HG03196 (cell line): ENCODE data around the gene PRICKLE1.
"Not testable (repeated sequence)": the region's sequence is repeated elsewhere in the genome, so short reads cannot be mapped to it uniquely, and the experiment has no call there.

Source experiments
- ATAC-seq: cut with Tn5 transposase; IDR thresholded peaks from one replicate; pipeline ENCODE4 v1.9.1; 2021; ENCODE audit not compliant: unreplicated experiment

The PRICKLE1 gene

DNA sequence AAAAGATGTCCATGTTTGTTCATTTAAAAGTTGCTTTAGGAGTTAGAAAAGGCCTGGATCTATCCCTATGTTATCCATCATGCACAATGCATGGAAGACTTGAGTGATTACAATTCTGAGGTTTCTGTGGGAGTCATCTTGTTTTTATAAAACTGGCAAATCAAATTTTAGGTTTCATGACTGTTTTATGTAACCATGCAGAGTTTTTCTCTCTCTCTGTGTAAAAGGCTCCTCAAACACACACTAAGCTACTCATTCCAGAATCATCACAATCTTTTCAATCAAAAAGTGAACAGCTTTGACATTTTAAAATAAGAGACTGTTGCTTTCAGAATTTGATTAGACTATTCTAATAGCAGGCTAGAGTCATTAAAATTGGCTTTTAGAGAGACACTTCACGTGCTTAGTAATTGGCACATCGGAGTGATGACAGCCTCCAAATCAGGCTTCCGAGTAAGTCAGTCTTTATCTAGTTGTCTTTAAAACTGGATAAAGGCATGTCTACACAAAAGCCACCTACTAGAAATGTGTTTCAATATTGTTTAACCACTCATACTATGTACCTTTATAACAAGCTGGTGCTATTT, 31.9 kb downstream of the PRICKLE1 start:
- ATAC-seq, result no peak

DNA sequence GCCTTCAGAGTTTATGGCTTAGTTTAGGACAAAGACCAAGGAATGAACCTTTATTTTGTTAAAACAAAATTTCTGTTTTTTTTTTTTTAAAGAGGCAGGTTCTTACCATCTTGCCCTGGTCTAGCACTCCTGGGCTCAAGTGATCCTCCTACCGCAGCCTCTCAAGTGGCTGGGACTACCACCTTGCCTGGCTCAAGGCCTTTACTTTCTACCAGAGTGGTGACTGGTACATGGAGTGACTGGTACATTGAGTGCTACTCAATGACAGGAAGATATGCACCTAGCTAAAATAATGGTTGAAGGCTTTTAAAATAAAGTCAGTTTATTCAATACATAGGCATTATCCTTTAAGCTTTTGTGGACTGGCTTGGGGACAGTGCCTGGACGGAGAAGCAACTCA, 32.6 kb downstream of the PRICKLE1 start:
- no peak for ATAC-seq

DNA sequence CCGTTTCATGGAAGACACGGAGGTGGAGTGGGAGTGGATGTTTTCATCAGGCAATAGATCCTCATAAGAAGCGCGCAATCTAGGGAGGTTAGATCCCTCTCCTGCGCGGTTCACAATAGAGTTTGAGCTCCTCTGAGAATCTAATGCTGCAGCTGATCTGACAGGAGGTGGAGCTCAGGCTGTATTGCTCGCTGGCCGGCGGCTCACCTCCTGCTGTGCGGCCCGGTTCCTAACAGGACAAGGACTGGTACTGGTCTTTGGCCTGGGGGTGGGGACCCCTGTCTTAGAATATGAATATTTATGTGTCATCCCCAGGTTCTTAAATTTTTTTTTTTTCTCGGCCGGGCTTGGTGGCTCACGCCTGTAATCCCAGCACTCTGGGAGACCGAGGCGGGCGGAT, 36.7 kb downstream of the PRICKLE1 start:
- no peak for ATAC-seq

DNA sequence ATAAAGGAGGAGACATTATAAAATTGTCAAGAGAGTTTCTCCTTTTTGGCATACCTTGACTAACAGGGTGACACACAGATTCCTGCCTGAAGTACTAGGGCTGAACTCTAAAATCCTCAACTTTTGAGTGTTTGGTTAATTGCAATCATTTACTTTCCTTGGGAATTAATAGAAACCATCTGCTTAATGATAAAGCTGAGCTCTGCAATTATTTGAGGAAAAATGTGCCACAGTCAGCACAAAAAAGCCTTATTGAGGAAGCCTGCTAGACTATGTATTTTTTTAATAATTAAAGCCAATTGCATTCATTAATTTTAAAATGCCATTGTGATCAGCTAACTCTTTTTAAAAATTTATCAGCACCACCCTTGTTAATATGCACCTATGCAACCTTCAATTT, 38.7 kb downstream of the PRICKLE1 start:
- no peak for ATAC-seq

DNA sequence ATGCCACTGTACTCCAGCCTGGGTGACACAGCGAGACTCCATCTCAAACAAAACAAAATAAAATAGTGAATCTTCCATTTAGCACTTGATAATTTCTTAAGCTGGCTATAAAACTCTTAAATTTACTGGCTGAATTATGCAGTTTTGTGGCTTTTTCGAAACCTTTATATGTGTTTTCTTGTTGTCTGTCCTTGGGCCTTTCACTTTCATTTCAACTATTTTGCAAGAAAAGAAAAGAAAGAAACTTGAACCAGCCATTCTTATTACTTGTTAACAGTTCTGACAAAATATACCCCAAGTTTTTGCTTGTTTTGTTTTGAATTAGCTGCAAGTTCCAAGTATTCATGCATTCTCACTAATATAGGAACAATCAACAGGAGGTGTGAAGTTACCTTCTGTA, 42.8 kb downstream of the PRICKLE1 start:
- ATAC-seq, result no peak

DNA sequence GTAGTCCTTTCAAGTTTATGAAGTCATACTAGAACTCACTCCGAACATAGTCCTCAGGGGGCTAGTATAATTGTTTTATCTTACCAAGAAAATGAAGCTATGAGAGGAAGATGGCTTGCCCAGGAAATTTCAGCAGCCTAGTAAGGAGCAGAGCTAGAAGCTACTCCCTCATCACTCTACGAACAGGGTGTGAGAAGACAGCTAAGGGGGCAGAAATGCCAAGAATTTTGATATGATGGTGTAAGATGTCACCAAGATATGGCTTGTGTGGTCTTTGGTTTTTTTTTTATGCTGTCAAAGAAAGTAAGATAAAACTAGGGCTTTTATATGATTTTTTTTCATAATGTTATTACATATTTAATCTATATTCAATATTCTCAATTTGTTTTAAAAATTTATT, 47.6 kb downstream of the PRICKLE1 start:
- no peak for ATAC-seq

DNA sequence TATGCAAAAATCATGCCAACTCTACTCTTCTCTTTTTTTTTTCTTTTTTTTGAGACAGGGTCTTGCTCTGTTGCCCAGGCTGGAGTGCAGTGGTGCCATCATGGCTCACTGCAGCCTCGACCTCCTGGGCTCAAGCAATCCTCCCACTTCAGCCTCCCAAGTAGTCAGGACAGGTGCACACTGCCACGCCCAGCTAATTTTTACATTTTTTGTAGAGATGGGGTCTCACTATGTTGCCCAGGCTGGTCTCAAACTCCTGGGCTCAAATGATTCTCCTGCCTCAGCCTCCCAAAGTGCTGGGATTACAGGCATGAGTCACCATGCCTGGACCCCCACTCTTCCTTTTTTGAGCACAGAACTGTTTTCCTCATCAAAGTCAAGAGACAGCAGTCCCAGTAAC, 48.2 kb downstream of the PRICKLE1 start:
- ATAC-seq, result not testable (repeated sequence)

DNA sequence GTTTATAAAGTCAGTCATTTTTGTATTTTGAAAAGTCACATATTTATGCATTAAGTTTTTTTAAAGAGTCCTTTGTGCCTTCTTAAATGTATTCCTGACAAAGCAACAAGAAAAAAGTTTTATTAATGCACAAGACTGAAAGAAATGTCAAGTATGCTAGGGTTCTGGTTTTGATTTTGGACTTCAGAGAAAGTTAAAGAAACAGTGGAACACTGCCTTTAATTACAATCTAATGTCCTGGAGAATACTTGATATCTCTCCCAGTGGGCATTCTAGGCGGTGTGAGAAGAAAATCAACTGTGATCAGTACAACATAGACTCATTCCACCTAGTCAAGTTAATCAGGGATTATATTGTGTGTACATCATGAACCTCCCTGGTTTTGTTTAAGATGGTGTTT, 49.9 kb downstream of the PRICKLE1 start:
- no peak for ATAC-seq

DNA sequence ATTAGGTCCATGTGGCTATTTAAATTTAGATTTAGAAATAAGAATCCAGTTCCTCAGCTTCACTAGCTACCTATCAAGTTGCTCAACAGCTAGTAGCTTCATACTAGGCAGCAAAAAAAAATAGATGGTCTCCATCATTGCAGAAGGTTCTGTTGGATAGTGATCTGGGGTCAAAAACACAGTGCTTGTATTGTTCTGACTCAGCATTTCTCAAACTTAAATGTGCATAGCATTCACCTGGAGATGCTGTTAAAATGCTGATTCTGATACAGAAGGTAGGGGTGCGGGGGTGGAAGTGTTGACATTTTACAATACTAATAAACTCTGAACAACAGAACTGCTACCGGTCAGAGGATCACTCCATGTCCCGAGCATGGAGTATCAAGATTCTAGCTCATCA, 51.3 kb downstream of the PRICKLE1 start:
- no peak for ATAC-seq

DNA sequence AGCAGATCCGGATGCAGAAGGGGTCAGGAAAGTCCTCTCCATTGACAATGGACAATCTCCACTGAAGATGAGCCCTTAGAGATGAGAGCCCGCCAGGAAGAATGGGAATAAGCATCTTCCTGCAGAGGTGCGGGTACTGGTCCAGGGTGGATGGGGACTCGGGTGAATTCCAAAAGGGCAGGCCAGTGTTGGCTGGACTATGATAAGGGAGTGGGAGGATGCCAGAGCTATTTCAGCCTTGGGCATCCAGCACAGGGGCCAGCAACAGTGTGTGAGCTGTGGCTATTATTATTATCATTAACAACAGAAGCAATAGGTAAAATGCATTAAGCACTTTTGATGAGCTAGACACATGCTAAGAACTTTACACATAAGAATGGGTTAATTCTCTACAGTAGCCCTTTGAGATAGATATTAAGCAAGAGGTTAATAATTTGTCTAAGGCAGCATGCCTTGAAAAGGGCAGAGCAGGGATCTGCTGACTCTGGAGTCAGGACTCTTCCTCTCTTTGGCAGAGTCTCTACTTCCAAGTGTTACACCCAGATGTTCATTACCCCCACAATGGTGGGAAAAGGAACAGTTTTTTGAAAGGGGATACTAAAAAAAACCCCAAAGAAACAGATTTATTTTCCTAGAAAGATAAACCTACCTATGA, 55.2 kb downstream of the PRICKLE1 start:
- no peak for ATAC-seq

DNA sequence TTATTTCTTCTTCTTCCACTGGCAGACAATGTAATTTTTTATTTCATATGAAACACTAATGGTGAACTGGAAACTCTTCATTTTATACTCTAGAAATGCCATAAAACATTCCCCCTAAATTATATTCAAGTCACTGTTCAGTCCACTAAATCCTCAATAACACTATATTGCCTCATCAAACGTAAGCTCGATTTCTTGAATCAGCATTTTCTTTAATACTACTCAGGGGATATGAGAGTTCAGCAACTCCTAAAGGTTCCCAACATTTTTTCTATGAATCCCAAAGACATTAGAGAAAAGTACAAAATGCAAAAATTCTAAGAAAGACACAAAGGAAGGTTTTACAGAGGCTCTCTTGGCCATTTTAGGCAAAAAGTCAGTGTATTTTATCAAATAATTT, 59.3 kb downstream of the PRICKLE1 start:
- no peak for ATAC-seq

DNA sequence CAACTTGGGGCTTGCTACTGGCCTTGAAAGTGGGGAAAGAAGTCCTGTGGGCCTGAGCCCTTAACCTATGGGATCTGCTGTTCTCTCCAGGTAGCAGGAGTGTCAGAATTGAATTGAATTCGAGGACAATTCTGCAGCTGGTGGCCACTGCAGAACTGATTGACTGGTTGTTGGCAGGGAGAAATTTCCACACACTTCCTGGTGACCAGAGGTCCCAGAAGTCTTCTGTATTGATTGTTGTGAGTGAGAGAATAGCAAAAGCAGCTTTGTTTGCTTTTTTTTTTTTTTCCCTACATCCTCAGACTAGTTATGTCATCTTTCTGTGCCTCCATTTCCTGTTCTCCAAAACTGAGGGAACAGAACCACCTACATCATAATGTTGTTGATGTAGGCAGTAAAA, 64.1 kb downstream of the PRICKLE1 start:
- no peak for ATAC-seq

DNA sequence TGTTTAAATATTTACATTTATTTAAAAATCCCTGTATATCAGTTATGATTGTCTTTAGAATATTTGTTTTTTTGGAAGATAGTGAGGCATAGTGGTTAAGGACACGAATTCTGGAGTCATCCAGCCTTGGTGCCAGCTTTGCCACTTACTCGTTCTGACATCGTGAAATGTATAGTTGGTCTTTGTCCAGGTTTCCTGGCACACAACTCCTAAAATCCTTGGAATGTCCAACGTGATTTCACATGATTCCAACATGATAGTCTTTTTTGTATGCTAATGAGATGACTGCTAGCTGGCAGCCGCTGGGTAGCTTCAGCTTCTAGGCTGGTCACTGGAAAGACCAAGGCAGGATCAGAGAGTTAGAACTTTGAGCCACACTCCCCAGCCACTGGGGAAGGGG, 64.8 kb downstream of the PRICKLE1 start:
- ATAC-seq, result no peak

DNA sequence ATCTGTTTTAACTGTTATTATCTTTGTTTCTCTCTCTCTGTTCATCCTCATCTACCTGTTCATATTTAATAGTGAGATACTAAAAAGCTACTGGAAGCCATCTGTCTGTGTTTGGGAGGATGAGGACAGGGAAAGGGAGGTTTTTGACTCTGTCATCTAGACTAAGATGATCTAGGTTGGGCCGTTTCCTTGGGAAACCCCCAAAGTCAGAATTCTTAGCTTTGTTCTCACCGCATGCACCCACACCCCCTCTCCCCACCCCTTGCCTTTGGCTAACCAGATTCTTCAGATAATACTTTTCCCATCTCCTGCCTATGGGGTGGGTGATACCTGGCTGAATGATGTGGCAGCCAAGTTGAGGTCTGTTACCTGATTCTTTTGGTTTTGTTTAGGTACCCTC, 73.0 kb downstream of the PRICKLE1 start:
- no peak for ATAC-seq

DNA sequence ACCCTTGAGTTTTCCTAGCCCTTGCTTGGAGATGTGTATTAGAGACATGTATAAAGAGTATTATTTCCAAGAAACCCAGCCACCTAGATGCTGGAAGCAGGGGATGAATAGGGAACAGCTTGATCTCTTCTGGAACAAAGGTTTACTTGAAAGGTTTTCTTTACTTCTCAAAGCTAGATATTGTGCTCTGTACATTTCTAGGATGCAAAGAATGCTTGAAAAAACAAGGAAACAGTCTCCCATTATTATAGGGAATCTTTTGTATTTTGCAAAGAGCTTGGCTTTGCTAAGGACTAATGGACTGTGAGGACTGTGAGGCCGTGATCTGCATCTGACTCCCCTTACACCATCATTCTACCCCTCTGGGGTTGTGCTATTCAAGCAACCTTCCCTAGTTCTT, 77.9 kb downstream of the PRICKLE1 start:
- ATAC-seq, result no peak

DNA sequence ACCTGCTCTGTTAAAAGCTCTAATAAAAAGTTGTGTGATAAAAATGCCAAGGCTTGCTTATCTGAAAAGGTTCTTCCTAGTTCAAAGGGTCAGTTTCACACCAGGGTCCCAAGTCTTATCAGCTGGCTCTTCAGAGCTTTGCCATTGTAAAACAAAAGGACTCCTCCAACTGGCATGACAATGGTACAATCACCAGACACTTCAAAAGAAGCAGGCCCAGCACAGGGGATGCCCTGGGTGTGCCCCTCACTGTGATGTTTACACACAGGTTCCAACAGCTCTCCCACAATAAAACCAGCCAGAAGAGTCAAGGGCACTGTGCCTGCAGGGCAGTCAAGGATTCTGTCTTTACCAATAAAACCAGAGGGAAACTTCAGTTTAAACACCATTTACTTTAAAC, 78.7 kb downstream of the PRICKLE1 start:
- no peak for ATAC-seq

DNA sequence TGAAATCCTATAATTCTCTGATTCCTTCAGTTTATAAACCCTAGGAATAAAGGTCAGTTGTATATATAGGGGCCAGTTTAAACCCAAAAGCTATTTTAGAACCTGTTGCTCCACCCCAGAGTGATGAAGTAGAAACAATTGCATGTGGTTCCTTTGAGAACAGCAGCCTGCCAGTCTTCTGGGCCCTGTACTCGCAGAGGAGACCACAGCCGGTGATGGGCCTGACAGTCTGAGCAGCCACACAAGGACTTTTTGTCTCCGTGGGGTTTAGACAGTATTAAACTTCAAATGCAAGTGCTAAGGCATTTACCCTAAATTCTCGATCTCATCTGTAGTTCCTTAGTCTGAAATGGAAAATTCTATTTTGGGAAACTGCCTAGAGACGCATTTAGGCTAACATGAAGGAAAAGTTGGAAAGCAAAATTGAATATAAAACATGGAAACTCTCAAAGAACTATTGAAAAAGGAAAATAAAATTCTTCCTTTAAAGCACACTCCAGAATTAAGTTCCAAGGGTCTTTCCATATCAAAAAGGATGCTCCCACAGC, 80.6 kb downstream of the PRICKLE1 start:
- no peak for ATAC-seq

DNA sequence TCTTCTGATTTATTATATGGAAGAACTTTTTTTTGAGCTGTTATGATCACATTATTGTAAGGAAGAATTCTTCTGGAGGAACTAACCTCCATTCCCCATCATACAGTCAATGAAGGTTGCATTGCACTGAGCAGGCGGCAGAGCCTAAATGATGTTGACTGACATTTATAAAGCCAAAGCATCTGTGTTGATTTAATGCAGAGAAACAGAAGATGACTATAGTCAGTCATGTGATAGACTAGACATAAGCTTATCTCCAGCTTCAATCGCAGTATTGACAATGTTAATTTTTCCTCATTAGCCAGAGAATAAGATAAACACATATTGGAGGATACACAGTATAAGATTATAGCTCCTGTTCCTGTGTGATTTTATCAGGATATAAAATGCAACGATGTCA, 82.0 kb downstream of the PRICKLE1 start:
- ATAC-seq, result no peak

DNA sequence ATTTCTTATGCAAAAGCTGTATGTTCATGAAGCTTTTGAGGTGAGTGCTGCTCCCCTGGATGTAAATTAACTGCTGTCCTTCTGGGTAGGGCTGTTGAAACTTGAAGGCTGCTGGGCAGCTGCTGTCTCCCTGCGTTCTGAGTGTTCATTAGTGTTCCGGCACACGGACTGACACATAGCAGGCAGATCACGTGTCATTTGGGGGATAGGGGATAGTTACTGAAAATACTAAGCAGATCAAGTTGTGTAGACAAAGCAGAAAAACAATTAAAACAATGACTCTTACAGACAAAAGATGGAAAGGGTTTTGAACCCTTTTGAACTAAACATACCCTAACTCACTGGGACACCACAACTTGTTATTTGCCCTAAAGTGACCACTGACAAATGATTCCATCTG, 82.5 kb downstream of the PRICKLE1 start:
- ATAC-seq, result no peak

DNA sequence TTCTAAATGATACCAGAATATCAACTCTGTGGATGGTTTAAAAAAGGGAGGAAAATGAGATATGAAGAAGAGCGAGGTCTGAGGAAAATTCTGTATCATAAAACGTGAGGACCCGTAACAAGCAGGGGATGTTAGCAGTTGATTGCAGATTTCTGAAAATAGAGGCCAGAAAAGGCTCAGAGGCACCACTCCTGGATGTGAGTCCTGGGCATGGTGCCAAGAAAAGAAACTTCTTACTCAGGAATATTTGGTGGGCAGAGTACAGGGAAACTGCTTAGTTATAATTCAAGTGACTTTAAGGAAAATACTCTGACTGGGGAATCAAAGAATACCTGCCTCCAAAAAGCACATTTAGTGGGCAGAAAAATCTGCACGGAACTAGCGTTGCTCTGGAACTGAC, 85.5 kb downstream of the PRICKLE1 start:
- ATAC-seq, result no peak

DNA sequence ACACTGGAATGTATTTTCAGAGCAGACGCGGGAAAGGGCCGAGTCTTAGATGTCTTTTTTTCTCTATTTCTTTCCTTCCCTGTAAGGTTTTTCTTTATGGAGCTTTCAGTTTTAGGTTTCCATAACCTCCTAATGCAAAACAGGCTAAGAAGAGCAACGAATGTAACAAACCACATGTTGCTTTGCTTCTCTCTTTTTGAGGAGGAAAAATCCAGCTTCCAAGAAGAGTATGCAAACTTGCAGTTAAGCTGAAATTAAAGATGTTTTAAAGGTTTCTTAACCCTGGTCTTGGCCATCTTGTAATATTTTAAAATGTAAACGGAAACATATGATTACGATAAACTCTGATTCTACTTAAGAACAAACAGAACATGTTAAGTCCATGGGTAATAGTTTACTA, 86.9 kb downstream of the PRICKLE1 start:
- no peak for ATAC-seq

DNA sequence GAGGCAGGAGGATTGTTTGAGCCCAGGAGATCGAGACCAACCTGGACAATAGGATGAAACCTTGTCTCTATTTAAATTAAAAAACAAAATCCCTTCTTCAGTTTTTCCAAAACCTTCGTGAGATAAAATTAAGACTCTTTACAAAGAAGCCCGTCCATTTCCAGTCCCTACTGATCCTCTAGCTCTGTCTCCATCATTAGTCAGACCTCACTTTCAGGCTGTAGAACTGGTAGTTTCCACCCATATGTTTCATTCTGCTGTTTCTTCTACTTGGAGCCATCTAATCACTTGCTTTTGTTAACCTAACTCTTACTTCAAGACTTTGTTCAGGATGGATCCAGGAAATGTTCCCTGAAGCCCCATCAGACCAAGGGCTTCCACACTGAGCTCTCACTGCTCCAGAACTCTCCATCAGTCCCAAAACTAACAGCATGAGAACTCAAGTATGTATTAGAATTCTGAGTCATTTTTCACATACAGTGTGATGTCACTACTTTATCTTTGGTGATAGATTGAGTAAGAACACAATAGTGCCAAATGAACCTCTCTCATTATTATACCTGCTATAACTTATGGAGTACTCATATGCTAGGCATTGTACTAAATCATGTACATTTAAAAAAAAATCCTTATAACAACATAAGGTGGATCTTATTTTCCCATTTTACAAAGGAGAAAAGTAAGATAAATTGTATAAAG, 90.8 kb downstream of the PRICKLE1 start:
- ATAC-seq, result no peak
